ENCODE measurements around the gene NDUFB11. TPM values are rescaled to one million over a fixed set of nuclear protein-coding genes. Genes with fewer than 3 reads are reported as not detected.
A peak's percentile ranks its signal among the peaks of the same experiment; 100 is the strongest.

NDUFB11 gene
- total RNA-seq, 4 donors from 2014 or later, result 68.5 to 179 (median 107) TPM

GRCh38 chrX:47185241-47185640, 40.7 kb upstream of the NDUFB11 start:
- intact Hi-C loops (cut with DNase I), result no loop called here
- 68 to 87% methylated on average over 9 to 12 of the region's 17 CpGs for WGBS, 2 donors
- Histone ChIP-seq H3K27me3 (no peaks in the 10 kb centered on the region), H3K27ac (peak overlapping the region; percentile 41 to 44 (median 43)), H3K4me3 (replicated peaks in 1 of 3) (no peak overlapping the region), H3K9me3 (no peaks in the 10 kb centered on the region), H3K4me1 (peaks cover 0 to 10% of the 10 kb centered on the region in 2 donors), H3K36me3 (peaks cover 7 to 15% of the 10 kb centered on the region in 2 donors)
- DNase-seq, result peak; percentile 24 to 33
- TF ChIP-seq POLR2A (IDR thresholded peaks at IDR 0.05), result no peak
- TF ChIP-seq, protein P1, sequence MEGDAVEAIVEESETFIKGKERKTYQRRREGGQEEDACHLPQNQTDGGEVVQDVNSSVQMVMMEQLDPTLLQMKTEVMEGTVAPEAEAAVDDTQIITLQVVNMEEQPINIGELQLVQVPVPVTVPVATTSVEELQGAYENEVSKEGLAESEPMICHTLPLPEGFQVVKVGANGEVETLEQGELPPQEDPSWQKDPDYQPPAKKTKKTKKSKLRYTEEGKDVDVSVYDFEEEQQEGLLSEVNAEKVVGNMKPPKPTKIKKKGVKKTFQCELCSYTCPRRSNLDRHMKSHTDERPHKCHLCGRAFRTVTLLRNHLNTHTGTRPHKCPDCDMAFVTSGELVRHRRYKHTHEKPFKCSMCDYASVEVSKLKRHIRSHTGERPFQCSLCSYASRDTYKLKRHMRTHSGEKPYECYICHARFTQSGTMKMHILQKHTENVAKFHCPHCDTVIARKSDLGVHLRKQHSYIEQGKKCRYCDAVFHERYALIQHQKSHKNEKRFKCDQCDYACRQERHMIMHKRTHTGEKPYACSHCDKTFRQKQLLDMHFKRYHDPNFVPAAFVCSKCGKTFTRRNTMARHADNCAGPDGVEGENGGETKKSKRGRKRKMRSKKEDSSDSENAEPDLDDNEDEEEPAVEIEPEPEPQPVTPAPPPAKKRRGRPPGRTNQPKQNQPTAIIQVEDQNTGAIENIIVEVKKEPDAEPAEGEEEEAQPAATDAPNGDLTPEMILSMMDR (IDR thresholded peaks at IDR 0.05), result no peak

DNA sequence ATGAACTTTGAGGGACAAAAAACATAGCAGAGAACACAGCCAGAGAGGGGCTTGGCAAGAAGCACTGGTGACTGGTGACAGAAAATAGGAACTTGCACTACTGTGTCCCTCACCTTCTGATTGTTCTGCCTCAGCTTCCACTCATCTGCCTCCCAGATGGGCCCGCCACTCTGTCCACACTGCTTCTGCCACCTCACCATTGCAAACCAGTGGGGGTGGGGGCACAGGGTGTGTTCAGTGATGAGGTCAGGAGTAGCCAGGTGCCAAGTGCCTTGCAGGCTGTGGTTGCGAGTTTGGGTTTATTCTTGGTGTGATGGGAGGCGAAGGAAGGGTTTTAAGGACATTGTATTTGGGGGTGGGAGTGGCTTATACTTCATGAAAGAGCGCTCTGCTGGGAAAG, 40.0 kb upstream of the NDUFB11 start:
- Histone ChIP-seq H3K27ac (peak overlapping the region in 1 of 3 donors; percentile 44), H3K4me1 (peaks cover 0 to 9% of the 10 kb centered on the region in 2 donors), H3K36me3 (peaks cover 12 to 15% of the 10 kb centered on the region in 2 donors), H3K4me3 (replicated peaks in 1 of 3) (no peak overlapping the region), H3K9me3 (no peaks in the 10 kb centered on the region), H3K27me3 (no peaks in the 10 kb centered on the region)
- intact Hi-C loops (cut with DNase I), result no loop called here
- no peak for DNase-seq
- TF ChIP-seq, protein P1 (IDR thresholded peaks at IDR 0.05), result no peak
- no peak for TF ChIP-seq POLR2A (IDR thresholded peaks at IDR 0.05)
- WGBS, 2 donors, result 96 to 98% methylated on average over 3 to 4 of the region's 4 CpGs

DNA sequence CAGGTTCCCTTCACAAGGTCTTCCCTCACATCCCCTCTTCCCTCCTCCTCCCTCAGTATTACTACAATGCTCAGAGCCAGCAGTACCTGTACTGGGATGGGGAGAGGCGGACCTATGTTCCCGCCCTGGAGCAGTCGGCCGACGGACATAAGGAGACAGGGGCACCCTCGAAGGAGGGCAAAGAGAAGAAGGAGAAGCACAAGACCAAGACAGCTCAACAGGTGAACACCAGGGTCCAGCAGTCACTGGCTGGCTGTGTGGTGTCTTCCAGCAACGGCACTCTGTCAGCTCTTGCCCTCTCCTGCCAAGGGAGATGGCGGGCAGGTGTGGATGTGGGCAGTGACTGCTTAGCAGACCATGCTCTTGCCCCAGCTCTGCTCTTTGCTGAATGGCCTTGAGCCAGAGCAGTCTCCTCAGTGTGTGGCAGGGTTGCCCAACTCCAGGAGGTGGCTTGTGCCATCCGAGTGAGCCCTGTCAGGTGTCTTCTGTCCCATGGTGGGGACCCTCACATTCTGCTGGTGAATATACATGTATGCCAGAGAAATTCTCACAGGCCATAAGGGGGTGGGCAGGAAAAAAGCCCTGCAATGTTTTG, 37.7 kb upstream of the NDUFB11 start:
- peaks cover 12 to 15% of the 10 kb centered on the region in 2 donors for H3K36me3 ChIP-seq

DNA sequence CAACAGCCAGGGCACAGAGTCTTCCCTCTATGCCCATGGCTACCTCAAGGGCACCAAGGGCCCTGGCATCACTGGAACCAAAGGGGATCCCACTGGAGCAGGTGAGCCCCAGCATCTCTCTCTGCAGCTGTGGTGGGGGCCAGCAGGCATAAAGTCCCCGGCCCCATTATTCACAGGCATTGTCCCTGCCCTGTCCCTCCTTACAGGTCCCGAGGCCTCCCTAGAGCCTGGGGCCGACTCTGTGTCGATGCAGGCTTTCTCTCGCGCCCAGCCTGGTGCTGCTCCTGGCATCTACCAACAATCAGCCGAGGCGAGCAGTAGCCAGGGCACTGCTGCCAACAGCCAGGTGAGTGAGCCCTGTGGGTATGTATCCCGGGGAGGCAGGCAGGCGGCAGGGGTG, 36.8 kb upstream of the NDUFB11 start:
- peaks cover 0 to 12% of the 10 kb centered on the region in 2 donors for H3K4me1 ChIP-seq

More for the DNA sequence above, 37.7 kb upstream of the NDUFB11 start:
- intact Hi-C loops (cut with DNase I), result no loop called here
- Histone ChIP-seq H3K27me3 (no peaks in the 10 kb centered on the region), H3K4me3 (replicated peaks in 1 of 3) (no peak overlapping the region), H3K9me3 (no peaks in the 10 kb centered on the region), H3K4me1 (peaks cover 0 to 15% of the 10 kb centered on the region in 2 donors), H3K27ac (no peak overlapping the region)
- WGBS, 2 donors, result 94 to 98% methylated on average over 6 to 7 of the region's 9 CpGs
- TF ChIP-seq, protein P1 (IDR thresholded peaks at IDR 0.05), result no peak
- no peak for TF ChIP-seq POLR2A (IDR thresholded peaks at IDR 0.05)
- no peak for DNase-seq

GRCh38 chrX:47180346-47180745, 35.8 kb upstream of the NDUFB11 start:
- H3K27ac ChIP-seq, result peak overlapping the region in 1 of 3 donors; percentile 6
- no peaks in the 10 kb centered on the region for H3K27me3 ChIP-seq
- 93 to 98% methylated on average over 4 to 6 of the region's 8 CpGs for WGBS, 2 donors

More for the DNA sequence above, 36.8 kb upstream of the NDUFB11 start:
- intact Hi-C loops (cut with DNase I), result no loop called here
- no peak for TF ChIP-seq POLR2A (IDR thresholded peaks at IDR 0.05)
- TF ChIP-seq, protein P1 (IDR thresholded peaks at IDR 0.05), result no peak
- no peak for DNase-seq
- WGBS, 2 donors, result 100% methylated on average over 2 of the region's 10 CpGs; no CpG with 5 or more reads in 1 of the 2 donors
- H3K36me3 ChIP-seq, result peaks cover 15% of the 10 kb centered on the region in 2 donors
- no peaks in the 10 kb centered on the region for H3K9me3 ChIP-seq
- H3K27ac ChIP-seq, result no peak overlapping the region
- H3K4me3 ChIP-seq (replicated peaks in 1 of 3), result no peak overlapping the region
- H3K27me3 ChIP-seq, result no peaks in the 10 kb centered on the region

More at GRCh38 chrX:47180346-47180745, 35.8 kb upstream of the NDUFB11 start:
- no peak for DNase-seq
- Histone ChIP-seq H3K4me1 (peaks cover 0 to 12% of the 10 kb centered on the region in 2 donors), H3K36me3 (peaks cover 13 to 19% of the 10 kb centered on the region in 2 donors), H3K9me3 (no peaks in the 10 kb centered on the region), H3K4me3 (replicated peaks in 1 of 3) (no peak overlapping the region)
- intact Hi-C loops (cut with DNase I), result no loop called here
- TF ChIP-seq, protein P1 (IDR thresholded peaks at IDR 0.05), result no peak
- TF ChIP-seq POLR2A (IDR thresholded peaks at IDR 0.05), result no peak
